HG03460 (cell line): ENCODE results near the gene CCDC183.

Source experiments
- ATAC-seq: cut with Tn5 transposase; IDR thresholded peaks from one replicate; pipeline ENCODE4 v1.9.1; 2021; ENCODE audit not compliant: unreplicated experiment

The CCDC183 gene

GRCh38 chr9:136847826-136848392 lies 51.8 kb downstream of the CCDC183 start:
- ATAC-seq: peak; percentile 30

GRCh38 chr9:136848393-136849037 lies 52.4 kb downstream of the CCDC183 start:
- no peak for ATAC-seq

- ATAC-seq: peak; percentile 75
These were observed 53.2 kb downstream of the CCDC183 start, which contains the start of gene PHPT1 for GRCh38 chr9:136849038-136849959. Gene PHPT1 (plus strand): TSS chr9:136849409. CDS start chr9:136849431, 22 bp downstream.

GRCh38 chr9:136849960-136850865 lies 54.1 kb downstream of the CCDC183 start:
- no peak for ATAC-seq

GRCh38 chr9:136850866-136851775 lies 55.0 kb downstream of the CCDC183 start:
- no peak for ATAC-seq

- no peak for ATAC-seq
These were observed 56.0 kb downstream of the CCDC183 start, which contains the start of gene MAMDC4 for GRCh38 chr9:136851941-136852663. Gene MAMDC4 (plus strand): TSS chr9:136852346. CDS start chr9:136852417, 71 bp downstream.

- no peak for ATAC-seq
These were observed 56.8 kb downstream of the CCDC183 start for GRCh38 chr9:136852664-136853595.

- no peak for ATAC-seq
These were observed 57.5 kb downstream of the CCDC183 start for GRCh38 chr9:136853596-136854112.

- no peak for ATAC-seq
These were observed 58.1 kb downstream of the CCDC183 start for GRCh38 chr9:136854113-136854841.

- no peak for ATAC-seq
These were observed 58.8 kb downstream of the CCDC183 start for GRCh38 chr9:136854842-136855460.

- no peak for ATAC-seq
These were observed 59.4 kb downstream of the CCDC183 start for GRCh38 chr9:136855461-136856078.

- ATAC-seq: no peak
These were observed 59.9 kb downstream of the CCDC183 start for GRCh38 chr9:136856079-136856476.

- no peak for ATAC-seq
These were observed 60.5 kb downstream of the CCDC183 start for GRCh38 chr9:136856541-136857141.

- no peak for ATAC-seq
These were observed 61.0 kb downstream of the CCDC183 start for GRCh38 chr9:136857166-136857565.
